KBM-7 (cell line): ENCODE data around the gene MARVELD1.

ENCODE experiments used
- DNase-seq: peaks from one replicate; pipeline ENCODE4 v3.0.0-alpha.2; 2015
- in situ Hi-C: fragments of 300-500 bp; cut with MboI; formaldehyde crosslinking; loops from 2 replicates; pipeline ENCODE4 v1.14.3; 2020; ENCODE audit warnings: low sequenced_read_pairs, low pct_unique_long_range_greater_than_20kb, mixed read lengths

MARVELD1 gene

DNA sequence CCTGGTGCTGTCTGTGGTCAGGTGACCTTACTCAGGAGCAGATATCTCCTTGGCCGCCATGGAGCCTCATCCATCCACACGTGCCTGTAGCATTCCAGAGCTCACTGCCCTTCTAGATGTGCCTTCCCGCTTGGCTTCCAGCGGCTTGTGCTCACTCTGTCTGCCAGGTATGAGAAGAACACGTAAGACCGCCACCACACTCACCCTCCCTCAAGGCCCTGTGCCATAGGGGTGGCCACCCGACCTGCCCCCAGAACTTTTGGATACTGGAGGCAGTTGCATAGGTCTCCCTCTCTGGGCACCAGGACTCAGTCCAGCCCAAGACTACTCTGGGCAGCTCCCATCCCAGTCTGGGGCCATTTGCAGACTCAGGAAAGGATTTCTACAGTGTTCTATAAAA lies 4.1 kb downstream of the MARVELD1 start:
- in situ Hi-C loops: no loop called here

DNA sequence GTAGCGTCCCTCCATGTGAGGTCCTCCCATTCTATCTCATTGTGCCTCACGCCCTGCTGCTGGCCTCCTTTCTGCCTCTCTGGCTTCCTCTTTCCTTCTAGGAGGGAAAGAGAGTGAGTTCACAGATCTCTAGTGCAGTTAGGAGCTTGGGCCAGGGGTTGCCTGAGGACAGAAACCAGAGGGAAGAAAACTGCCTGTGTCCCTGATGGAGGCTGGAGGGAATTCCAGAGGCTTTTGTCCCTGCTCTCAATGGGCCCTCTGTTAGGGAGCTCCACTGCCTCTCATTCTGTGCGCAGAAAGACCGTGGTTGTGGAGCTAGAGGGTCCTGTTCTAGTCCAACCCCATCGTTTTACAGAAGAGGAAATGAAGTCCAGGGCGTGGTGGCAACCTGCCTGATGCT lies 4.6 kb downstream of the MARVELD1 start:
- DNase-seq: peak; percentile 55

More for the DNA sequence above, 4.1 kb downstream of the MARVELD1 start:
- DNase-seq: no peak

DNA sequence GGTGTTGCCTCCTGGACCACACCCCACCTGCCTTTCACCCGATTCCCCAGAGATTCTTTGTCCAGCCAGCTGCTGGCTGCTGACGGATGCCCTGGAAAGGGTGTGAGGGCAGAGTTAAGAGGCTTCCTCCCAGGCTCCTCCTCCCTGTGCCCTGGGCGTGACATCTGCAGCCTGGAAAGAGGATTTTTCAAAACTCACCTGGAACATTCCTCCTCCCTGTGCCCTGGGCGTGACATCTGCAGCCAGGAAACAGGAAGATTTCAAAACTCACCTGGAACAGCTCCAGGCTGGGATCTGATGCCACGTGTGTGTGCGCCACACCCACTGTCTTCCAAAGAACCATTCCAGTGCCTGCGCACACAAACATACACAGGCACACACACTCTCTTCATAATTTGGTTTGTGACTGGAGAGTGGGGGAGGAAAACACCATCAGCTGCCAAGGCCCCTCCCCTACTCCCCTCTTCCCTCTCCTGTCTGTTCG lies 5.2 kb downstream of the MARVELD1 start:
- in situ Hi-C loops: no loop called here
- no peak for DNase-seq

More for the DNA sequence above, 4.6 kb downstream of the MARVELD1 start:
- in situ Hi-C loops: no loop called here

DNA sequence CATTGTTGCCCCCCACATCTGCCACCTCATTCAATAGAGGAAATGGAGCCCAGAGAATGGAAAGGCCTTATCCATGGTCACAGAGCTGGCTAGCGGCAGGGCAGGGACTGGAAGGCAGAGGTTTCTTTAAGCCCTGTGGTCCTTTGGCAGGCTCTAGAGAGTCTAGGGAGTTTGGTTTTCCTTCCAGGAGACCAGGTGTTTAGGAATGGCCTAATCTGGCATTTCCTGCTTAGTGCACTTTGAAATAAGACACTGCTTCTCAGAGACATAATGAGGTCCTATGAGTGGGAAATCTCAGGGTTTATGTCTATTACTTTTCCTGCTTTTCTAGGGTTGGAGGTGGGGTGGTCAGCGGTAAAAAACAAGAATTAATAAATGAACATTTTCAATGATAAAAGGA lies 6.1 kb downstream of the MARVELD1 start:
- in situ Hi-C loops: no loop called here
- no peak for DNase-seq

DNA sequence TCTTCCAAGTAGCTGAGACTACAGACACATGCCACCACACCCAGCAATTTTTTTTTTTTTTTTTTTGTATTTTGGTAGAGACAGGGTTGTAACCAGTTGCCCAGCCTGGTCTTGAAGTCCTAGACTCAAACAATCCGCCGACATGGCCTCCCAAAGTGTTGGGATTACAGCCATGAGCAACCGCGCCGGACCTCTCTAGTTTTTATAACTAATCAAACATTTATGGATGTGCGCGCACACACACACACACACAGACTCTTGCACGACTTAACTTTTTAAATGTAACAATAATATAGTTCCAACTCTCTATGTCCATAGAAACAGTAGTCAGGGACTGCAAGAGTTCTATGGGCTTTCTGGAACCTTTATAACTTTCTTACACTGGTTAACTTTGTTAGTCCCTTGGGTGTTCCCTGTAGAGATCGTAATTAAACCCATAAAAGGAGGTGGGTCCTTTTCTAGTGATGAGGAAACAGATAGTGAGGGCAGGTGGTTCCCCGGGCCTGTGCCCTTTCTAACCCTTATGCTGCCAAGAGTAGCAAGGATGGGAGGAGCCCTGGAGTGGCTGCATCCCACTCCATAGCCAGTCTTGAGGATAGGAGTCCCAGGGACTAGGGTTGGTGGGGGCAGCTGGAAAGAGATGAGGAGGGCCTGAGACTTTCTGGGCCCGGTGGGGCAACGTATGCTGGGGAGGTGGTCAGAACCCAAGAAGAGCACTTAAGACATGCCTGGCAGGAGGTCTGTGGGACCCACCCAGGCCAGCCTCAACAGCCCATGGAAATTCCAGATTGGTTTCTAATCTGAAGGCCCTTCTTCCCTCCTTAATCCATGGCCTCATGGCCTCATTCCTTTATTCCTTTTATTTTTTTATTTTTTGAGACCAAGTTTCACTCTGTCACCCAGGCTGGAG lies 8.6 kb downstream of the MARVELD1 start:
- in situ Hi-C loops: no loop called here
- no peak for DNase-seq

DNA sequence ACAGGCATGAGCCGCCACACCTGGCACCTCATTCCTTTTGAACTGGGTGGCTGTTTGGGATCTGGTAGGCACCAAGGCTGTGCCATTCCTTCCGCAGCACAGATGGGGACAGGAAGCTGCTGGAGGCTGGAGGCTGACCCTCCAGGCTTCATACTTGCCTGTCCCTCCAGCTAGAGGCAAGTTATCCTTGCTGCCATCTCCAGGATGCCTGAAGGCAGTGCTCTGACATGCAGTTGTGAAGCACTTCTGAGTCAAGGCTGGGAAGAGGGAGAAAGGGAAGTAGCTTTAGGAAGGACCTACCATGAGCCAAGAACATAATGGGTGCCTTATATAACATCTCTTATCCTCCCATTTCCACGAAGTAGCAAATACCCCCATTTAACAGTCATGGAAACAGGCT lies 9.5 kb downstream of the MARVELD1 start:
- in situ Hi-C loops: no loop called here
- DNase-seq: no peak

DNA sequence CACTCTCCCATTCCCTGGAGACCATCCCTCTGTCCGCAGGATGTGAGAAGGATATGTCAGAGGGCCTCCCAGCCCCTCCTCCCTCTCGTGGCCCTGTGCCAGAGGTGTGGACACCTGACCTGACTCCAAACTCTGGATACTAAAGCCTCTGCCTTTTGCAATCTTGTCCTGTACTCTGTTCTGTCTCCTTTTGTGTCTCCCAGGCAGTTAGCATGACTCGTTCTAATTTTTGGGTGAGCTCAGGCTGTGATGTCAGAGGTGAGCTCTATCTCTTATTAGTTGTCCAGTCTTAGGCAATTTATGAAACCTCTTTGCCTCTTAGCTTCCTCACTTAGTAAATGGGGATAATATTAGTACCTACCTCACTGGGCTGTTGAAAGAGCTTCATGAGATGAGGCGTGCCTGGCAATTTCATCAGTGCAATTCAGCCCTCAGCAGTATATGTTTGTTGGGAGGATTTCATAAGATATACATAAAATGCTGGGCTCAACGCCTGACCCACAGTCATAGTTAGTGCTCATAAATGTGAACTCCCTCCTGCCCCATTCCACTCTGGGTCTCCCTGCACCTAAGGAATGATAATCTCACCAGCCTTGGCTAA lies 10.9 kb downstream of the MARVELD1 start:
- DNase-seq: no peak
- in situ Hi-C loops: no loop called here

DNA sequence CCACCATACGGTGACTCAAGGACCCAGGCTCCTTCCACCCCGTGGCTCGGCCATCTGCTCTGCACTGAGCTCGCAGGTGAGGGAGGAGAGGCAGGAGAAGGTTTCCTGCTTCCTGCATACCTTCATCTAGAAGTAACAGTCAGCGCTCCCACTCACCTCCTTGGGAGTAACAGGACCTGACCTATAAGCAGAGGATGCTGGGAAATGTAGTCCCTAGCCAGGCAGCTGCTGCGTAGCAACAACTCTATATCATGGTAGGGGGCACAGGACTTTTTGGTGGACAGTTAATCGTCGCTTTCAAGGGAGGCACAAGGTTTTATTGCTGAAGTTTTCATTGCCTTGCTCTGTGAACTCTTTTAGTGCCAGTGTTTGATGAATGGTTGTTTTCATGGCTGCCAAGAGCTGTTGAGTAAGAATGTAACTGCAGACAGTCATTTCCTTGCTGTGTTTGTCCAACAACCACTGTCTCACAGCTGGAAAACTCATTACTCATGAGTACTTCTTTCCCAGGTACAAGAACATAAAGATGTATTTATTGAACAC lies 13.2 kb downstream of the MARVELD1 start:
- DNase-seq: no peak
- in situ Hi-C loops: no loop called here

DNA sequence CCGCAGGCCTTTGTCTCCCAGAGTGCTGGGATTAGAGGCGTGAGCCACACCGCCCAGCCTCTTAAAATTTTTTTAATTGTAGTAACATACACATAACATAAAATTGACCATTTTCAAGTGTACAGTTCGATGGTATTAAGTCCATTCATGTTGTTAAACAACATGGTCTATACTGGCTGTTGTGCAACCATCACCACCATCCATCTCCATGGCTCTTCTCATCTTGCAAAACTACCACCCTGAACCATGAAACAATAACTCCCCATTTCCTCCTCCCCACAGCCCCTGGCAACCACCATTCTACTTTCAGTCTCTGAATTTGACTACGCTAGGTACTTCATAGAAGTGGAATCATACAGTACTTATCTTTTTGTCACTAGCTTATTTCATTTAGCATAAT lies 15.5 kb downstream of the MARVELD1 start:
- in situ Hi-C loops: no loop called here
- no peak for DNase-seq

DNA sequence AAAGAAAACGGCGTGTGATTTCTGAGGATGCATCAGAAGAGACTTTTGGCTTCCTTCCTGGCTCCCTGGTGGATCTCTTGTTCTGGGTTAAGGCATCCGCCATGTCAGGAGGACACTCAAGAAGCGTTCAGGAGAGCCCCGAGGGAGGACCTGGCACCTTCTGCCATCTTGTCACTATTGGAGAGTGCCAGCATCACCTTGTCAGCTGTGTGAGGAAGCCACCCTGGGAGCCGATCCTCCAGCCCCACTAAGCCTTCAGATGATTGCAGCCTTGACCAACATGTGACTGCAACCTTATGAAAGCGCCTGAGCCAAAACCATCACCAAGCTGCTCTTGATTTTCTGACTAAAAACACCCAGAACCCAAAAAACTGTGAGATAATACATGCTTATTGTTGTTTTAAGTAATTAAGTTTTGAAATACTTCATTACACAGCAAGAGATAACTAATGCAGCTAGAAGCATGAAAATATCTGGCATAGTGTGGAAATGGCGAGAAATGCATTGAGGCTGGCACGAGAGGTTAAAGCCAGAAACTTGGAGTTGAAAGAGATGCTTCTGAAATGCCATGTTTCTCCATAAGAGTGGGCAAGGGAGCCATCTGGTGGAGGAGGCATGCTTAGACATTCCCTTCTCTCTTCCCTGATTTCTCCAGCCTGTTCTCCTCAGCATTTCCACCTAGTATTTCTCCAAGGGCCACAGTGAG lies 18.0 kb downstream of the MARVELD1 start:
- peak; percentile 81 for DNase-seq
- in situ Hi-C loops: no loop called here

DNA sequence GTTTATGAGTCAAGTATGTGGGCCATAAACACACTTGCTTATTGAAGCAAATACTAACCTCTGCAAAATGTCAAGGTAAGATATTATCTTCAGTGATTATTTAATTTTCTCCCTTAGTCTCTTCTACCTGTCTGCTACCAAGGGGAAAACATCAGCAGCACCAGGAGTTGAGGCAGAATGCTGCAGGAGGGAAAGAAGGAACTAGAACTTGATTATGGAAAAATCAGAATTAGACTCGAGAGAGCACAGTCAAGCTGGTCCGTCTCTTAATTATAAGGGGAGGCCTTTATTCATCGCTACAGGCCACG lies 18.5 kb downstream of the MARVELD1 start:
- in situ Hi-C loops: no loop called here
- DNase-seq: no peak

DNA sequence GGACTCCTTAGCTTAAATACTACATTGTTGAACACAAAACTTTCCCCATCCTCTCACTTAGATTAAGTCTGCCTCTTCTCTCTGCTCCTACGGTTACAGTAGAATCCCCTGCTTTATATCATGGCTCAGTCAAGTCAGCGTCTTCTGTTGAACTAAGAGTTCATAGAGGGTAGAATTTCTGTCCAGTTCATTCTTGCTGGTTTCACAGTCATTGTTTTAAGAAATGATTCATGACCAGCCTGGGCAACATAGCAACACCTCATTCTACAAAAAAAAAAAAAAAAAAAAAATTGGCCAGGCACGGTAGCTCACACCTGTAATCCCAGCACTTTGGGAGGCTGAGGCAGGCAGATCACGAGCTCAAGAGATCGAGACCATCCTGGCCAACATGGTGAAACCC lies 19.7 kb downstream of the MARVELD1 start:
- in situ Hi-C loops: no loop called here
- no peak for DNase-seq

DNA sequence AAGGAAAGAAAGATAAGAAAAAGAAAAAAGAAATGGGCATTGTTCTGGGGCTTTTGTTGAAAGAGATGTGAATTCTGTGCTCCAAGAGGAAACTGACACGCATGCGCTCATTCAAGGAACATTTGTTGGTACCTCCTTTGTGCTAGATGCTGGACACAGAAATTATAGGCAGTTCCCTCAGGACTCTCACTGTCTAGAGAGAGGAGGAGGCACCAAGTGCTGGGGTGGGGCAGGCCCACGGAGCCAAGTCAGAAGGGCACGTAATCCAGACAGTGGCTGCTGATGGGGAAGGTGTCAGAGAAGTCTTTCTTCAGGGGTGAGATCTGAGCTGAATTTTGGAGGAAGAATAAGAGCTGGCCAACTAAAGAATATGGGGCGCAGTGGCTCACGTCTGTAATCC lies 20.5 kb downstream of the MARVELD1 start:
- DNase-seq: no peak
- in situ Hi-C loops: no loop called here

DNA sequence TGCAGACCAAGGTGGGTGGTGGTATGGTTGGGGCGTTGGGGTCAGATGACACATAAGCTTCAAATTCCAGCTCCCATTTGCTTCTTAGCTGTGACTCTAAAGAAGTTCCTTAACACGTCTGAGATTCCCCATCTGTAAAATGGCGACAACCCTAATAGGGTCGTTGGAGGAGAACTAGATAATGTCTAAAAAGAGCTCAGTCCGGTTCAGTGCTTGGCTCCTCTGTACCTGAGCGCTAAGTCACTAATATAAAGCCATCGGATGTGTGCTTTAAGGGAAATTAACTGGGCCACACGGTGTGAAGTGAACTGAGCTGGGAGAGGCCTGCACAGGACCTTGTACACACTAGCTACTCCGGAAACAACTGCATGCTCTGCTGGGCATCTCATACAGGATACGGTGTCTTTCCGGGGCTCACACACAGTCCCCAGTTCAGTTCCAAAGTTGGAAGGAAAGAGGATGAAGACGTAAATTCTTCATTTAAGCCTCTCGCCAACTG lies 22.9 kb downstream of the MARVELD1 start:
- DNase-seq: no peak
- in situ Hi-C loops: no loop called here

DNA sequence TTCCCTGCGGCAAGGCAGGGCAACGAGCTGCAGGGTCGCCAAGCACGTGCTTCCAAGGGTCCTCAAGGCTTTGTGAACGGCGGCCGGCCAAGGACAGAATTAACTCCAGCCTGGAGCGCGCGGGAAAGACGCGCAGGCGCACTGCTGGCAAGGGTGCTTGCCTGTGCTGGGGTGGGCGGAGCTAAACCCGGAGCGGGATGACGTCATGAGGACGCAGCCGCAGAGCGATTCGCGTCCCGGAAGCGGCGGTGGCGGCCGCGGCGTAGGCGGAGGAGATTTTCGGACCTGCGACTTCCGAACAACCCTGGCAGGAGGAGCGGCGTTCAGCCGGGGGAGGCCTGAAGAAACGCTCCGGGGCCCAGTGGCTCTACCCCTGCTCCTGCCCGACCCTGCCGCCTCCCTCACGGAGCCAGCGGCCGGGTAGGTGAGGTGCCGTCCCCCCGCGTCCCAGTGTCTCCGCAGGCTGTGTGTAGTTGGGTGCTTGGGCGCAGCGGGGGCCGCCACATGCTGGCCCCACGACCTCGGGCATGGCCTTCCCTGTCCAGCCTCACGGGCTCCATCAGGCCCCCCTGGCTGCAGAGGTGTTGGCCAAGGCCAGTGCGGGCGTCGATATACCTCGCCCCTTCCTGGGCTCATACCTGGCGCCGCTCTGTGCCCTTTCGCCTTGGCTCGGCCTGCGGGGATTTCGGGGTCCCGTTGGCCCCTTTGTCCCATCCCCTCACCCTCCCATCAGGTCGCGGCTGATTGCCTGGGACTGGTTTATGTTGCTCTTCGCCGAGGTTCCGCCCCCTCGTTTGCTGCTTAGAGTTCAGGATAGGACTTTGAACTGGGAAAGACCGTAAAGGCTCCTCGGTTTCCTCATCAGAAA lies 23.6 kb downstream of the MARVELD1 start, which contains the start of gene ZFYVE27:
Gene ZFYVE27, plus strand, starts transcription at position 227 of the 868 bp plus-strand sequence. CDS start 1,350 bp downstream, outside the sequence.
- DNase-seq: peak; percentile 94
- in situ Hi-C loops: no loop called here

DNA sequence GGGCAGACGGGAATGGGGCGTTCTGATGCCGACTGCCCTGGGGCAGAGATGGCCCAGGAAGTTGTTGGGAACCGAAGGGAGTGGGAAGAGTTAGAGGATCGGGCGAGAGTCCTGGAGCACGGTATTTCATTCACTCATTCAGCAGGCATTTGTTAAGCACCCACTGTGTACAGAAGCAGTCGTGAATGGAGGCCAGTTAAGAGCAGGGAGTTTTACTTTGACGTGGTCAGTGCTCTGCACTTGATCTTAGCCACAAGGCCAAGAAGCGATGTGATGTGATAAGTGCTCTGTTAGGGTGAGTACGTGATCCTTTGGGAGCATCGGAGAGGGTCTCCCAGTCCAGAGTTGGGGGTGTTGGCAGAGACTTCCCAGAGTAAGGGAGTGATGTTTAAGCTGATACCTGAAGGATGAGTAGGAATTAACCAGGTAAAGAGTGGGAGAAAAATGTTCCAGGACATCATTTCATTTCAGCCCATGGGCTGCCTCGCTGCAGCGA lies 24.3 kb downstream of the MARVELD1 start:
- in situ Hi-C loops: no loop called here
- no peak for DNase-seq

DNA sequence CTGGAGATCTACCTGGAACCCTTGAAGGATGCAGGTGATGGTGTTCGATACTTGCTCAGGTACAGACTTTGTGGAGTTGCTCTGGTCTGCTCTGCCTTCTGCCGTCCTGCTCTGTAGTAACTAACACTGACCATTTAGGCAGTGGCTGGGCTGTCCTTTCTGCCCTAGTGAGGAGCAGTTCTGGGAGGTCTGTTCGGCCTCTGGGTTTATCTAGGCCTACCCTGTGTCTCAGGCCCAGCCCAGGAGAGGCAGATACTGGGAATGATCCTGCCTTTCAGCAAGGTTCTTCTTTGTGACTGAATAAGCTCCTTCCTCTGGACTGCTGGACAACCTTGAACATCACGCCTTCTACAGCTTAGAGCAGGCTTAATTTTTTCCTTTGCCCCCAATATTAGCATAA lies 25.1 kb downstream of the MARVELD1 start:
- in situ Hi-C loops: no loop called here
- no peak for DNase-seq

DNA sequence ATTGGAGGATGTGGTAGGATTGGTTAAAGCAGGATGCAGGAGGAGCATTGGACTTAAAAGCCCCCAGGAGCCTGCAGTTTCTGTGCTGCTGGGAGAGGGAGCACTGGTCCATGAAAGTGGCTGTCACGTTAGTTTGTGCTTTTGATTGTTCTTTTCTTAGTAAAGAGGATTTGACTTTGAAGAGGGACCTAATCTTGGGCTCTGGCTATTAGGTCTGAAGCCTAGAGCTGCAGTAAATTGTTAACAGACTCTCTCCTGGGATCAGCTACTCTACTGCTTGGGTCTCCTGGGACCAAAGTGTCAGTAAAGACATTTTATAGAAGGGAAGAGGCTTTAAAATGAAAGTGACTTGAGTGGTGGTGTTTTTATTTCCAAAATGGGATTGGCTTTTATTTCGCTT lies 27.1 kb downstream of the MARVELD1 start:
- no peak for DNase-seq
- in situ Hi-C loops: no loop called here
